ENCODE measurements around the gene SNRK. TPM values are rescaled to one million over a fixed set of nuclear protein-coding genes. Genes with fewer than 3 reads are reported as not detected.
A peak's percentile ranks its signal among the peaks of the same experiment; 100 is the strongest.

SNRK gene
- total RNA-seq, 1 donor from 2014 or later = 13.3 TPM

GRCh38 chr3:43372007-43372740, 85.8 kb downstream of the SNRK start:
- H3K27me3 ChIP-seq (ENCODE audit: insufficient read depth, low read length) = no peaks in the 10 kb centered on the region
- DNase-seq (ENCODE audit: low read depth) = no peak
- TF ChIP-seq CTCF (IDR thresholded peaks at IDR 0.05; ENCODE audit: insufficient read depth, low read depth, low read length) = no peak
- Mint-ChIP-seq H3K27me3 (ENCODE audit: low read depth, unreplicated experiment) (peaks cover 2% of the 10 kb centered on the region), H3K27ac (ENCODE audit: unreplicated experiment) (peak overlapping the region; percentile 62), H3K36me3 (ENCODE audit: low read depth, unreplicated experiment) (peaks cover 10% of the 10 kb centered on the region), H3K9me3 (ENCODE audit: unreplicated experiment) (no peaks in the 10 kb centered on the region), H3K4me3 (ENCODE audit: unreplicated experiment) (no peak overlapping the region), H3K4me1 (ENCODE audit: low read depth, unreplicated experiment) (peaks cover 8% of the 10 kb centered on the region)
- no peaks in the 10 kb centered on the region for H4K20me1 ChIP-seq (ENCODE audit: insufficient read depth, low read length)
- H3K4me3 ChIP-seq (ENCODE audit: insufficient read depth, low read depth, low read length) = no peak overlapping the region
- H3K9ac ChIP-seq (ENCODE audit: low read length) = no peak overlapping the region
- H3K79me2 ChIP-seq (ENCODE audit: insufficient read depth, low read length) = no peaks in the 10 kb centered on the region
- H2AFZ ChIP-seq (ENCODE audit: low read depth, low read length) = no peak overlapping the region
- no peak overlapping the region for H3K27ac ChIP-seq (ENCODE audit: low read depth, low read length)
- H3K9me3 ChIP-seq (ENCODE audit: insufficient read depth, low read depth, low read length) = no peaks in the 10 kb centered on the region
- peaks cover 5% of the 10 kb centered on the region for H3K4me1 ChIP-seq (ENCODE audit: insufficient read depth, low read length)
- no peak for FAIRE-seq
- no peaks in the 10 kb centered on the region for H3K36me3 ChIP-seq (ENCODE audit: insufficient read depth, low read length)
- H3K4me2 ChIP-seq (ENCODE audit: low read length) = no peak overlapping the region

- Mint-ChIP-seq H3K36me3 (ENCODE audit: low read depth, unreplicated experiment) (peaks cover 10% of the 10 kb centered on the region), H3K27ac (ENCODE audit: unreplicated experiment) (no peak overlapping the region), H3K4me3 (ENCODE audit: unreplicated experiment) (no peak overlapping the region), H3K4me1 (ENCODE audit: low read depth, unreplicated experiment) (peaks cover 8% of the 10 kb centered on the region), H3K9me3 (ENCODE audit: unreplicated experiment) (no peaks in the 10 kb centered on the region), H3K27me3 (ENCODE audit: low read depth, unreplicated experiment) (peaks cover 2% of the 10 kb centered on the region)
- peaks cover 5% of the 10 kb centered on the region for H3K4me1 ChIP-seq (ENCODE audit: insufficient read depth, low read length)
- no peaks in the 10 kb centered on the region for H4K20me1 ChIP-seq (ENCODE audit: insufficient read depth, low read length)
- no peak overlapping the region for H2AFZ ChIP-seq (ENCODE audit: low read depth, low read length)
- no peaks in the 10 kb centered on the region for H3K36me3 ChIP-seq (ENCODE audit: insufficient read depth, low read length)
- no peak overlapping the region for H3K9ac ChIP-seq (ENCODE audit: low read length)
- H3K27ac ChIP-seq (ENCODE audit: low read depth, low read length) = no peak overlapping the region
- FAIRE-seq (no peak), DNase-seq (ENCODE audit: low read depth) (peak; percentile 36)
- peak overlapping the region; percentile 28 for H3K4me2 ChIP-seq (ENCODE audit: low read length)
- no peaks in the 10 kb centered on the region for H3K9me3 ChIP-seq (ENCODE audit: insufficient read depth, low read depth, low read length)
- H3K4me3 ChIP-seq (ENCODE audit: insufficient read depth, low read depth, low read length) = no peak overlapping the region
- no peak for TF ChIP-seq CTCF (IDR thresholded peaks at IDR 0.05; ENCODE audit: insufficient read depth, low read depth, low read length)
- no peak for TF ChIP-seq EZH2 (IDR thresholded peaks at IDR 0.05; ENCODE audit: insufficient read depth, low read length)
- no peaks in the 10 kb centered on the region for H3K79me2 ChIP-seq (ENCODE audit: insufficient read depth, low read length)
- no peaks in the 10 kb centered on the region for H3K27me3 ChIP-seq (ENCODE audit: insufficient read depth, low read length)
Measured at GRCh38 chr3:43372809-43373559, 86.6 kb downstream of the SNRK start.

- Histone ChIP-seq H3K4me2 (ENCODE audit: low read length) (peak overlapping the region; percentile 28), H3K27ac (ENCODE audit: low read depth, low read length) (no peak overlapping the region), H3K79me2 (ENCODE audit: insufficient read depth, low read length) (no peaks in the 10 kb centered on the region), H3K4me3 (ENCODE audit: insufficient read depth, low read depth, low read length) (no peak overlapping the region), H3K4me1 (ENCODE audit: insufficient read depth, low read length) (peaks cover 5% of the 10 kb centered on the region), H3K9me3 (ENCODE audit: insufficient read depth, low read depth, low read length) (no peaks in the 10 kb centered on the region), H3K36me3 (ENCODE audit: insufficient read depth, low read length) (no peaks in the 10 kb centered on the region), H2AFZ (ENCODE audit: low read depth, low read length) (no peak overlapping the region), H3K9ac (ENCODE audit: low read length) (no peak overlapping the region), H4K20me1 (ENCODE audit: insufficient read depth, low read length) (peaks cover under 1% of the 10 kb centered on the region), H3K27me3 (ENCODE audit: insufficient read depth, low read length) (no peaks in the 10 kb centered on the region)
- no peak for FAIRE-seq
- Mint-ChIP-seq H3K36me3 (ENCODE audit: low read depth, unreplicated experiment) (peaks cover 10% of the 10 kb centered on the region), H3K4me1 (ENCODE audit: low read depth, unreplicated experiment) (peaks cover 9% of the 10 kb centered on the region), H3K27me3 (ENCODE audit: low read depth, unreplicated experiment) (peaks cover 2% of the 10 kb centered on the region), H3K27ac (ENCODE audit: unreplicated experiment) (no peak overlapping the region), H3K9me3 (ENCODE audit: unreplicated experiment) (no peaks in the 10 kb centered on the region), H3K4me3 (ENCODE audit: unreplicated experiment) (no peak overlapping the region)
- TF ChIP-seq CTCF (IDR thresholded peaks at IDR 0.05; ENCODE audit: insufficient read depth, low read depth, low read length) (no peak), EZH2 (IDR thresholded peaks at IDR 0.05; ENCODE audit: insufficient read depth, low read length) (no peak)
- peak; percentile 45 for DNase-seq (ENCODE audit: low read depth)
Measured at GRCh38 chr3:43373560-43373928, 87.2 kb downstream of the SNRK start.
